Glomerular endothelial cell (primary cell): ENCODE measurements around the gene FAM237B. TPM values are rescaled to one million over a fixed set of nuclear protein-coding genes. Genes with fewer than 3 reads are reported as not detected.
A peak's percentile ranks its signal among the peaks of the same experiment; 100 is the strongest.
"Not testable (repeated sequence)": the region's sequence is repeated elsewhere in the genome, so short reads cannot be mapped to it uniquely, and the experiment has no call there.

Experiments
- DNase-seq: peaks from one replicate; pipeline ENCODE4 v3.0.0-alpha.2; 2011; ENCODE audit warnings: low read depth, low spot score; ENCODE audit errors: extremely low read depth
- total RNA-seq: library from RNA; depleted of rRNA; stranded (reverse); fragments of >200 nt; gene quantifications from 2 replicates; pipeline ENCODE4 v1.2.3, GENCODE V29; 2015

Gene FAM237B
- not detected in 2 replicates for total RNA-seq

GRCh38 chr7:90320801-90321494 lies at the start of gene FAM237B:
FAM237B (minus strand) TSS chr7:90321304; CDS start chr7:90319748, 1,556 bp downstream.
- DNase-seq = no peak

- no peak for DNase-seq
Measured at GRCh38 chr7:90351987-90352386, 30.9 kb upstream of the FAM237B start.

GRCh38 chr7:90350032-90350431 lies 28.9 kb upstream of the FAM237B start:
- DNase-seq = not testable (repeated sequence)

- DNase-seq = no peak
Measured at GRCh38 chr7:90349305-90349704, 28.2 kb upstream of the FAM237B start.

- no peak for DNase-seq
Measured at GRCh38 chr7:90347759-90348158, 26.7 kb upstream of the FAM237B start.

GRCh38 chr7:90346336-90347125 lies 25.4 kb upstream of the FAM237B start, which contains the start of gene GTPBP10:
GTPBP10 (plus strand) TSS chr7:90346716; CDS start chr7:90346742, 26 bp downstream.
- peak; percentile 77 for DNase-seq

- DNase-seq = peak; percentile 25
Measured at GRCh38 chr7:90345595-90346335, 24.7 kb upstream of the FAM237B start.

GRCh38 chr7:90345016-90345415 lies 23.9 kb upstream of the FAM237B start:
- no peak for DNase-seq

GRCh38 chr7:90337106-90337505 lies 16.0 kb upstream of the FAM237B start:
- no peak for DNase-seq

GRCh38 chr7:90334926-90335325 lies 13.8 kb upstream of the FAM237B start:
- DNase-seq = not testable (repeated sequence)

- no peak for DNase-seq
Measured at GRCh38 chr7:90334193-90334843, 13.2 kb upstream of the FAM237B start.

GRCh38 chr7:90326500-90326899 lies 5.4 kb upstream of the FAM237B start:
- no peak for DNase-seq

GRCh38 chr7:90322837-90323236 lies 1.7 kb upstream of the FAM237B start:
- no peak for DNase-seq

- no peak for DNase-seq
Measured at GRCh38 chr7:90320418-90320800, 695 bp downstream of the FAM237B start.

- DNase-seq = no peak
Measured at GRCh38 chr7:90320014-90320413, 1.1 kb downstream of the FAM237B start.

GRCh38 chr7:90313907-90314306 lies 7.2 kb downstream of the FAM237B start:
- no peak for DNase-seq

- peak; percentile 9 for DNase-seq
Measured at GRCh38 chr7:90312745-90313144, 8.4 kb downstream of the FAM237B start.

GRCh38 chr7:90311175-90311574 lies 9.9 kb downstream of the FAM237B start:
- no peak for DNase-seq

GRCh38 chr7:90309872-90310271 lies 11.2 kb downstream of the FAM237B start:
- DNase-seq = no peak

- DNase-seq = no peak
Measured at GRCh38 chr7:90303241-90303640, 17.9 kb downstream of the FAM237B start.
